ENCODE data around the gene CRY2. TPM values are rescaled to one million over a fixed set of nuclear protein-coding genes. Genes with fewer than 3 reads are reported as not detected.

CRY2 gene
- total and polyA plus RNA-seq, 2 of the 8 experiments (the other 6 are each of a cell fraction or from before 2014, with no cell fraction given), result 8.0 to 9.4 TPM

GRCh38 chr11:45909594-45910475 is 62.6 kb downstream of the CRY2 start (continued):
- TF ChIP-seq, protein P1, sequence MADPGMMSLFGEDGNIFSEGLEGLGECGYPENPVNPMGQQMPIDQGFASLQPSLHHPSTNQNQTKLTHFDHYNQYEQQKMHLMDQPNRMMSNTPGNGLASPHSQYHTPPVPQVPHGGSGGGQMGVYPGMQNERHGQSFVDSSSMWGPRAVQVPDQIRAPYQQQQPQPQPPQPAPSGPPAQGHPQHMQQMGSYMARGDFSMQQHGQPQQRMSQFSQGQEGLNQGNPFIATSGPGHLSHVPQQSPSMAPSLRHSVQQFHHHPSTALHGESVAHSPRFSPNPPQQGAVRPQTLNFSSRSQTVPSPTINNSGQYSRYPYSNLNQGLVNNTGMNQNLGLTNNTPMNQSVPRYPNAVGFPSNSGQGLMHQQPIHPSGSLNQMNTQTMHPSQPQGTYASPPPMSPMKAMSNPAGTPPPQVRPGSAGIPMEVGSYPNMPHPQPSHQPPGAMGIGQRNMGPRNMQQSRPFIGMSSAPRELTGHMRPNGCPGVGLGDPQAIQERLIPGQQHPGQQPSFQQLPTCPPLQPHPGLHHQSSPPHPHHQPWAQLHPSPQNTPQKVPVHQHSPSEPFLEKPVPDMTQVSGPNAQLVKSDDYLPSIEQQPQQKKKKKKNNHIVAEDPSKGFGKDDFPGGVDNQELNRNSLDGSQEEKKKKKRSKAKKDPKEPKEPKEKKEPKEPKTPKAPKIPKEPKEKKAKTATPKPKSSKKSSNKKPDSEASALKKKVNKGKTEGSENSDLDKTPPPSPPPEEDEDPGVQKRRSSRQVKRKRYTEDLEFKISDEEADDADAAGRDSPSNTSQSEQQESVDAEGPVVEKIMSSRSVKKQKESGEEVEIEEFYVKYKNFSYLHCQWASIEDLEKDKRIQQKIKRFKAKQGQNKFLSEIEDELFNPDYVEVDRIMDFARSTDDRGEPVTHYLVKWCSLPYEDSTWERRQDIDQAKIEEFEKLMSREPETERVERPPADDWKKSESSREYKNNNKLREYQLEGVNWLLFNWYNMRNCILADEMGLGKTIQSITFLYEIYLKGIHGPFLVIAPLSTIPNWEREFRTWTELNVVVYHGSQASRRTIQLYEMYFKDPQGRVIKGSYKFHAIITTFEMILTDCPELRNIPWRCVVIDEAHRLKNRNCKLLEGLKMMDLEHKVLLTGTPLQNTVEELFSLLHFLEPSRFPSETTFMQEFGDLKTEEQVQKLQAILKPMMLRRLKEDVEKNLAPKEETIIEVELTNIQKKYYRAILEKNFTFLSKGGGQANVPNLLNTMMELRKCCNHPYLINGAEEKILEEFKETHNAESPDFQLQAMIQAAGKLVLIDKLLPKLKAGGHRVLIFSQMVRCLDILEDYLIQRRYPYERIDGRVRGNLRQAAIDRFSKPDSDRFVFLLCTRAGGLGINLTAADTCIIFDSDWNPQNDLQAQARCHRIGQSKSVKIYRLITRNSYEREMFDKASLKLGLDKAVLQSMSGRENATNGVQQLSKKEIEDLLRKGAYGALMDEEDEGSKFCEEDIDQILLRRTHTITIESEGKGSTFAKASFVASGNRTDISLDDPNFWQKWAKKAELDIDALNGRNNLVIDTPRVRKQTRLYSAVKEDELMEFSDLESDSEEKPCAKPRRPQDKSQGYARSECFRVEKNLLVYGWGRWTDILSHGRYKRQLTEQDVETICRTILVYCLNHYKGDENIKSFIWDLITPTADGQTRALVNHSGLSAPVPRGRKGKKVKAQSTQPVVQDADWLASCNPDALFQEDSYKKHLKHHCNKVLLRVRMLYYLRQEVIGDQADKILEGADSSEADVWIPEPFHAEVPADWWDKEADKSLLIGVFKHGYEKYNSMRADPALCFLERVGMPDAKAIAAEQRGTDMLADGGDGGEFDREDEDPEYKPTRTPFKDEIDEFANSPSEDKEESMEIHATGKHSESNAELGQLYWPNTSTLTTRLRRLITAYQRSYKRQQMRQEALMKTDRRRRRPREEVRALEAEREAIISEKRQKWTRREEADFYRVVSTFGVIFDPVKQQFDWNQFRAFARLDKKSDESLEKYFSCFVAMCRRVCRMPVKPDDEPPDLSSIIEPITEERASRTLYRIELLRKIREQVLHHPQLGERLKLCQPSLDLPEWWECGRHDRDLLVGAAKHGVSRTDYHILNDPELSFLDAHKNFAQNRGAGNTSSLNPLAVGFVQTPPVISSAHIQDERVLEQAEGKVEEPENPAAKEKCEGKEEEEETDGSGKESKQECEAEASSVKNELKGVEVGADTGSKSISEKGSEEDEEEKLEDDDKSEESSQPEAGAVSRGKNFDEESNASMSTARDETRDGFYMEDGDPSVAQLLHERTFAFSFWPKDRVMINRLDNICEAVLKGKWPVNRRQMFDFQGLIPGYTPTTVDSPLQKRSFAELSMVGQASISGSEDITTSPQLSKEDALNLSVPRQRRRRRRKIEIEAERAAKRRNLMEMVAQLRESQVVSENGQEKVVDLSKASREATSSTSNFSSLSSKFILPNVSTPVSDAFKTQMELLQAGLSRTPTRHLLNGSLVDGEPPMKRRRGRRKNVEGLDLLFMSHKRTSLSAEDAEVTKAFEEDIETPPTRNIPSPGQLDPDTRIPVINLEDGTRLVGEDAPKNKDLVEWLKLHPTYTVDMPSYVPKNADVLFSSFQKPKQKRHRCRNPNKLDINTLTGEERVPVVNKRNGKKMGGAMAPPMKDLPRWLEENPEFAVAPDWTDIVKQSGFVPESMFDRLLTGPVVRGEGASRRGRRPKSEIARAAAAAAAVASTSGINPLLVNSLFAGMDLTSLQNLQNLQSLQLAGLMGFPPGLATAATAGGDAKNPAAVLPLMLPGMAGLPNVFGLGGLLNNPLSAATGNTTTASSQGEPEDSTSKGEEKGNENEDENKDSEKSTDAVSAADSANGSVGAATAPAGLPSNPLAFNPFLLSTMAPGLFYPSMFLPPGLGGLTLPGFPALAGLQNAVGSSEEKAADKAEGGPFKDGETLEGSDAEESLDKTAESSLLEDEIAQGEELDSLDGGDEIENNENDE (IDR thresholded peaks at IDR 0.05; ENCODE audit: insufficient replicate concordance, low read length), result no peak
- TF ChIP-seq YY1 (IDR thresholded peaks at IDR 0.05; ENCODE audit: low read depth, low read length), result no peak
- TF ChIP-seq TAF1 (IDR thresholded peaks at IDR 0.05; ENCODE audit: low read depth, low read length), result no peak
- TF ChIP-seq, protein P2, sequence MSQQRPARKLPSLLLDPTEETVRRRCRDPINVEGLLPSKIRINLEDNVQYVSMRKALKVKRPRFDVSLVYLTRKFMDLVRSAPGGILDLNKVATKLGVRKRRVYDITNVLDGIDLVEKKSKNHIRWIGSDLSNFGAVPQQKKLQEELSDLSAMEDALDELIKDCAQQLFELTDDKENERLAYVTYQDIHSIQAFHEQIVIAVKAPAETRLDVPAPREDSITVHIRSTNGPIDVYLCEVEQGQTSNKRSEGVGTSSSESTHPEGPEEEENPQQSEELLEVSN (IDR thresholded peaks at IDR 0.05), result no peak
- no peak for TF ChIP-seq SIN3A (conservative IDR thresholded peaks at IDR 0.05 in 1 of 2, IDR thresholded peaks at IDR 0.05 in 1 of 2; ENCODE audit: low read depth in 1 of 2, low read length in 2 of 2)
- no peak for TF ChIP-seq CBX5 (IDR thresholded peaks at IDR 0.05; ENCODE audit: low read depth, low read length)
- TF ChIP-seq TEAD4 (IDR thresholded peaks at IDR 0.05; ENCODE audit: low read depth, low read length), result no peak
- no peak for TF ChIP-seq CHD2 (IDR thresholded peaks at IDR 0.05; ENCODE audit: low read length)

All from H1 (cell line).